ENCODE data around the gene FBXW7.

The FBXW7 gene

DNA sequence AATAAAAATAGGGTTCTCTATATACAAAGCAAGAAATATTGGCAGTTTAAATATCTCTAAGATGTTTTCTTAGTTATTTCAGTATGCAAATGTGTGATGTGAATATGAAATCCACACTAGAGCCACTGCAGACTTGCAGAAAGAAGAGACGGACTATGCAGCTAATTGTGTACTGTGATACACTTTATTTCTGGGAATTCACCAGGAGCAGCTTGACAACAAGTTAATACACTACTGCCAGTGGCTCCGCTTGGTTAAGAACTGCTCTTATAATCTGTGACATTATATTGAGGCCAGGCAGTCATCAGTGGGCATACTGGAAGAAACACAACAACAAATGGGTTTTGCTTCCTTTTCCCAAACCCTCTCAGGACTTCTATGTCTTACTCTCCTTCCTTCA, 172.0 kb downstream of the FBXW7 start:
- Histone ChIP-seq H3K4me1 (ENCODE audit: insufficient read depth, low read length) (peaks cover 3% of the 10 kb centered on the region; the same call in 1 of the 2 replicates), H3K9me3 (ENCODE audit: control insufficient read depth, insufficient read depth, low read length) (no peaks in the 10 kb centered on the region), H3K9ac (ENCODE audit: low read depth, low read length) (no peak overlapping the region), H3K36me3 (ENCODE audit: insufficient read depth, low read length) (no peaks in the 10 kb centered on the region)

DNA sequence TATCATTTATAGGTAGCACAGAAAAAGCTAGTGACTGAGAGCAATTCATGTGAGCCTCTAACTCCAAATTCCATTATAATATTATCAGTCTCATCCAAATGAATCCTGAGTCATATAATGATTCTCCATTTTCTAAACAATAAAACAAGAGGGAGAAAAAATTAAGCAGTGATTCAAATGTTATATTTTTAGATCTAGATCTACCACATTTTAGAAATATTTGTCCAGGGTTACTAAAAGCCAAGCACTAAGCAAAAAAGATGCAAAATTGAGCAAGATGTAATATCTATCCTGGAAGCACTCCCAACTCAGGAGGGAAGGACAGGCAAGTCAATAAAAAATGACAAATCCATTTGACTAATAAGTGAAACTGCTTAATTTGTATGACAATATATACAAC, 172.8 kb downstream of the FBXW7 start:
- H3K4me1 ChIP-seq (ENCODE audit: insufficient read depth, low read length) = peaks cover 3% of the 10 kb centered on the region; the same call in 1 of the 2 replicates
- H3K9ac ChIP-seq (ENCODE audit: low read depth, low read length) = no peak overlapping the region
- no peaks in the 10 kb centered on the region for H3K9me3 ChIP-seq (ENCODE audit: control insufficient read depth, insufficient read depth, low read length)
- no peaks in the 10 kb centered on the region for H3K36me3 ChIP-seq (ENCODE audit: insufficient read depth, low read length)

GRCh38 chr4:152360045-152360410, 175.9 kb downstream of the FBXW7 start:
- no peak overlapping the region for H3K9ac ChIP-seq (ENCODE audit: low read depth, low read length)
- H3K4me1 ChIP-seq (ENCODE audit: insufficient read depth, low read length) = peaks cover 7% of the 10 kb centered on the region; the same call in 1 of the 2 replicates
- no peaks in the 10 kb centered on the region for H3K9me3 ChIP-seq (ENCODE audit: control insufficient read depth, insufficient read depth, low read length)
- H3K36me3 ChIP-seq (ENCODE audit: insufficient read depth, low read length) = no peaks in the 10 kb centered on the region

DNA sequence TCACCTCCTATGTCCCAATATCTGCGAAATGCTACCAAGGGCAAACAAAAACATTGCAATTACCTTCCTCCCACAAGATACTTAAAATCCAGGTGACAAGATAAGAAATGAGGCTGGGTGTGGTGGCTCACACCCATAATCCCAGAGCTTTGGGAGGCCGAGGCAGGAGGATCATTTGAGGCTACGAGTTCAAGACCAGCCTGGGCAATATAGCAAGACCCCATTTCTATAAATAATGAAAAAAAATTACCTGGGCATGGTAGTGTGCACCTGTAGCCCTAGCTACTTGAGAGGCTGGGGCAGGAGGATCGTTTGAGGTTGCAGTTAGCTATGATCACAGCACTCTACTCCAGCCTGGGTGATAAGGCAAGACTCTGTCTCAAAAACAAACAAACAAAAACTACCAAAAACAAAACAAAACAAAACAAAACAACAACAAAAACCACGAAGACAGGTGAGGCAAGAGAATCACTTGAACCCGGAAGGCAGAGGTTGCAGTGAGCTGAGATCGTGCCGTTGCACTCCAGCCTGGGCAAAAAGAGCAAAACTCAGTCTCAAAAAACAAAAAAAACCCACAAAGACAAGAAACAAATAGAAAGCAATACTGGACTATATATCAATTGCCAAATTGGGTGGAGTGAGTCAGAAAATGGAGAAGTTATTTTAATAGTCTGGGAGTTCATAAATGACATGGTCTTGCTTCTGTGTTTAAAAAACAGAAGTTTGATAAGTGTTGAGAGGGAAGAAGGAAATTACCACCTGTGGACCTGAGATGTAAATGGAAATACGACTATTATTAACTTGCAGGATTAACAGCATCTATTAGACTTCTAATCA, 176.5 kb downstream of the FBXW7 start:
- peaks cover 7% of the 10 kb centered on the region; the same call in 1 of the 2 replicates for H3K4me1 ChIP-seq (ENCODE audit: insufficient read depth, low read length)
- no peaks in the 10 kb centered on the region for H3K36me3 ChIP-seq (ENCODE audit: insufficient read depth, low read length)
- H3K9ac ChIP-seq (ENCODE audit: low read depth, low read length) = no peak overlapping the region
- no peaks in the 10 kb centered on the region for H3K9me3 ChIP-seq (ENCODE audit: control insufficient read depth, insufficient read depth, low read length)

DNA sequence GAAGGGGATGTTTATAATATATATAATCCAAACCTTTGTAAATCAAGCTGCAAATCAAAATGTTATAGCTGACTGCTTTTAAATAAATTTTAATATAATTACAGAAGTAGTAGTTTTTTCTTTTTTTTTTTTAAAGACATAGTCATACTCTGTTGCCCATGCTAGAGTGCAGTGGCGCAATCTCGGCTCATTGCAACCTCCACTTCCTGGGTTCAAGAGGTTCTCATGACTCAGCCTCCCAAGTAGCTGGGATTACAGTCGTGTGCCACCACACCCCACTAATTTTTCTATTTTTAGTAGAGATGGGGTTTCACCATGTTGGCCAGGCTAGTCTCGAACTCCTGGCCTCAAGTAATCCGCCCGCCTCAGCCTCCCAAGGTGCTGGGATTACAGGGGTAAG, 178.7 kb downstream of the FBXW7 start:
- H3K36me3 ChIP-seq (ENCODE audit: insufficient read depth, low read length) = no peaks in the 10 kb centered on the region
- no peak overlapping the region for H3K9ac ChIP-seq (ENCODE audit: low read depth, low read length)
- peaks cover 15% of the 10 kb centered on the region for H3K4me1 ChIP-seq (ENCODE audit: insufficient read depth, low read length)
- H3K9me3 ChIP-seq (ENCODE audit: control insufficient read depth, insufficient read depth, low read length) = no peaks in the 10 kb centered on the region

- no peaks in the 10 kb centered on the region for H3K9me3 ChIP-seq (ENCODE audit: control insufficient read depth, insufficient read depth, low read length)
- no peaks in the 10 kb centered on the region for H3K36me3 ChIP-seq (ENCODE audit: insufficient read depth, low read length)
- peaks cover 17% of the 10 kb centered on the region for H3K4me1 ChIP-seq (ENCODE audit: insufficient read depth, low read length)
- no peak overlapping the region for H3K9ac ChIP-seq (ENCODE audit: low read depth, low read length)
Measured at GRCh38 chr4:152356428-152357034, 179.4 kb downstream of the FBXW7 start.

DNA sequence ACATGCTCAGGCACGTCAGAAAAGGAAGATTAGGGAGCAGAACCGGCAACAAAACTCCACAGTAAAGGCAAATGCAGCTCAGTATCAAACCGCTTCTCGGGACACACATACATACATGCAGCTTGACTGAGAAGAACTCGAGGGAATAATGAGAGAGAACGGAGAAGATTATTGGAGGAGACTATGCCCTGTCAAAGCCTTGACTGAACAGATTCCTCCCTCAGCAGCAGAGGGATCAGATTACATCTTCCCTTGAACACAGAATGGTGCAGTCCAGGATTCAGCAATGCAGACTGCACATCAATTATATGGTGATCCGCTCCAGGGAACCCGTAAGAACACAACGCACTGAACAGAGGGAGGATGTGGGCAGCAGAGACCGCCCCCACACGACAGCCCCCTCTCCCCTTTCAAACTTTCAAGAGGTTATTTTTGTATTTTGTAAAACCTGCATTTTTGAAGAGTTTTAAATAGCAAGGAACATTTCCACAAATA, 183.2 kb downstream of the FBXW7 start:
- Histone ChIP-seq H3K4me1 (ENCODE audit: insufficient read depth, low read length) (peaks cover 14% of the 10 kb centered on the region), H3K36me3 (ENCODE audit: insufficient read depth, low read length) (no peaks in the 10 kb centered on the region), H3K9ac (ENCODE audit: low read depth, low read length) (peak overlapping the region; percentile 40), H3K9me3 (ENCODE audit: control insufficient read depth, insufficient read depth, low read length) (no peaks in the 10 kb centered on the region)

- Histone ChIP-seq H3K9me3 (ENCODE audit: control insufficient read depth, insufficient read depth, low read length) (no peaks in the 10 kb centered on the region), H3K36me3 (ENCODE audit: insufficient read depth, low read length) (no peaks in the 10 kb centered on the region), H3K9ac (ENCODE audit: low read depth, low read length) (peak overlapping the region; percentile 40), H3K4me1 (ENCODE audit: insufficient read depth, low read length) (peaks cover 14% of the 10 kb centered on the region)
Measured at GRCh38 chr4:152352215-152352614, 183.7 kb downstream of the FBXW7 start.

DNA sequence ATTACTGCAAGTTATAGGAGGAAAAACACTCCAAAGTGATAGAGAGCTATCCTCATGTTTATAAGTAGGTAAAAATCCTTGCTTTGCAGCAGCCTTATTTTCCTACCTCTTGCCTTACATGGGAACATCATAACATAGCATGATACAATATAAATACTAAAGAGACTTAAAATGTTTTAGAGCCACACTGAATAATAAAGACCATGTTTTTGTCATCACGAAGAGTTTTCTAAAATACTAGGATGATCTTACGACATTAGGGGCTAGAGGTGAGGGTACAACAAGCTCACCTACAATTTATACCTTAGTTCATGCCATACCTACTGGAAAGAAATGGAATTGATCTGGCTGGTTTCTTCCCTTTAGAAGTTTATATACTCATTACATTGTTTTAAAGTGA, 184.8 kb downstream of the FBXW7 start:
- Histone ChIP-seq H3K36me3 (ENCODE audit: insufficient read depth, low read length) (no peaks in the 10 kb centered on the region), H3K9ac (ENCODE audit: low read depth, low read length) (no peak overlapping the region), H3K4me1 (ENCODE audit: insufficient read depth, low read length) (peaks cover 9% of the 10 kb centered on the region), H3K9me3 (ENCODE audit: control insufficient read depth, insufficient read depth, low read length) (no peaks in the 10 kb centered on the region)

DNA sequence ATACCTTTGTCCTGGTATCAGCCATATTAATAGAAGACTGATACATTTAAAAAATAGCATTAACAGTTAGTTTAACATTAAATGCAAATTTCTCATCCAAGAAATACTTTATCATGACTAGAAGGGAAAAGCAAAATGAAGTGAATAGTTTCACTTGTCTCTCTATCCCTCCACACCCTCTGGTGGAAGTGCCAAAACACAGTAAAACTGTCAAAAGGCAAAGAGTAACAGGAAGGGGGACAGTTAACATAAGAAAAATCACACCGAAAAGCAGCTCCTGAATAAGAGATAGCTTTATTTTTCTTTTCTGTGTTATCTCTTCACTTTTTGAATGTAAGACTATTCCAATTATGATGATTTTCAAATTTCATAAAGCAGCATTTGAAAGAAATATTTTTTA, 187.2 kb downstream of the FBXW7 start:
- no peaks in the 10 kb centered on the region for H3K36me3 ChIP-seq (ENCODE audit: insufficient read depth, low read length)
- H3K9me3 ChIP-seq (ENCODE audit: control insufficient read depth, insufficient read depth, low read length) = no peaks in the 10 kb centered on the region
- H3K9ac ChIP-seq (ENCODE audit: low read depth, low read length) = no peak overlapping the region
- peaks cover 9% of the 10 kb centered on the region for H3K4me1 ChIP-seq (ENCODE audit: insufficient read depth, low read length)

DNA sequence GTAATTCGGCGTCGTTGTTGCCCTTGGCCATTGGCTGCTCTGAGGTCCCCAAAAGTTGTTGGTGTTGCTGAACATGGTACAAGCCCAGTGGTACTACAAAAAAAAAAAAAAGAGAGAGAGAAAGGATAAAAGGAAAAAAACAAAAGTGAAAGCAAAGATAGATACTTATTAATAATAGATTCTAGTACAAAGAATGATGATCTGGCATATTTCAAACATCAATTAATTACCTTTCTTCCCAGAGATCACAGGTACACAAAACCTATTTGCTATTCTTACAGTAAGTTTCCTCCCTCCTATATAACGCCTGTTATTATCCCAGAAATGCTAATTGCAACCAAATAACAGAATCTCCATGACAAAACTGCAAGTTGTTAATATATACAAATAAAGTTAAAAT, 188.9 kb downstream of the FBXW7 start:
- Histone ChIP-seq H3K9ac (ENCODE audit: low read depth, low read length) (no peak overlapping the region), H3K9me3 (ENCODE audit: control insufficient read depth, insufficient read depth, low read length) (no peaks in the 10 kb centered on the region), H3K4me1 (ENCODE audit: insufficient read depth, low read length) (no peaks in the 10 kb centered on the region)

DNA sequence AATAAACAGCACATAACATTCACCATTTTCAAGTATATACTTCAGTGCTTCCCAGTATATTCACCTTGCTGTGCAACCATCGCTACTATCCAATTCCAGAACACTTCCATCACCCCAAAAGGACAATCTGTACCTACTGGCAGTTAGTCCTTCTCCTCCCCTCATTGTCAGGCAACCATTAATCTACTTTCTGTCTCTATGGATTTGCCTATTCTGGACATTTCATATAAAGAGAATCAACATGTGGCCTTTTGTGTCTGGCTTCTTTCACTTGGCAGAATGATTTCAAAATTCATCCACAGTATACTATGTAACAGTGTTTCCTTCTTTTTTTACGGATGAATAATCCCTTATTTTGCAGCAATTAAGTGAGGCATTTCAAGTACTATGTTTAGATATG, 189.4 kb downstream of the FBXW7 start:
- no peaks in the 10 kb centered on the region for H3K4me1 ChIP-seq (ENCODE audit: insufficient read depth, low read length)

More for the DNA sequence above, 188.9 kb downstream of the FBXW7 start:
- H3K36me3 ChIP-seq (ENCODE audit: insufficient read depth, low read length) = no peaks in the 10 kb centered on the region

GRCh38 chr4:152344001-152344400, 191.9 kb downstream of the FBXW7 start:
- Histone ChIP-seq H3K36me3 (ENCODE audit: insufficient read depth, low read length) (no peaks in the 10 kb centered on the region), H3K4me1 (ENCODE audit: insufficient read depth, low read length) (no peaks in the 10 kb centered on the region), H3K9ac (ENCODE audit: low read depth, low read length) (no peak overlapping the region)

More for the DNA sequence above, 189.4 kb downstream of the FBXW7 start:
- H3K9me3 ChIP-seq (ENCODE audit: control insufficient read depth, insufficient read depth, low read length) = no peaks in the 10 kb centered on the region
- H3K9ac ChIP-seq (ENCODE audit: low read depth, low read length) = no peak overlapping the region
- H3K36me3 ChIP-seq (ENCODE audit: insufficient read depth, low read length) = no peaks in the 10 kb centered on the region

GRCh38 chr4:152342293-152342692, 193.6 kb downstream of the FBXW7 start:
- no peaks in the 10 kb centered on the region for H3K36me3 ChIP-seq (ENCODE audit: insufficient read depth, low read length)
- no peaks in the 10 kb centered on the region for H3K4me1 ChIP-seq (ENCODE audit: insufficient read depth, low read length)
- H3K9ac ChIP-seq (ENCODE audit: low read depth, low read length) = no peak overlapping the region
- H3K9me3 ChIP-seq (ENCODE audit: control insufficient read depth, insufficient read depth, low read length) = no peaks in the 10 kb centered on the region

More at GRCh38 chr4:152344001-152344400, 191.9 kb downstream of the FBXW7 start:
- no peaks in the 10 kb centered on the region for H3K9me3 ChIP-seq (ENCODE audit: control insufficient read depth, insufficient read depth, low read length)

GRCh38 chr4:152340818-152341217, 195.1 kb downstream of the FBXW7 start:
- Histone ChIP-seq H3K9ac (ENCODE audit: low read depth, low read length) (no peak overlapping the region), H3K9me3 (ENCODE audit: control insufficient read depth, insufficient read depth, low read length) (no peaks in the 10 kb centered on the region), H3K36me3 (ENCODE audit: insufficient read depth, low read length) (no peaks in the 10 kb centered on the region), H3K4me1 (ENCODE audit: insufficient read depth, low read length) (no peaks in the 10 kb centered on the region)

All from ES-I3 (cell line).